H9 (cell line): Measurements from ENCODE around the gene C2orf49. TPM values are rescaled to one million over a fixed set of nuclear protein-coding genes. Genes with fewer than 3 reads are reported as not detected.
A peak's percentile ranks its signal among the peaks of the same experiment; 100 is the strongest.

ENCODE experiments used
- DNase-seq: peaks from one replicate; pipeline ENCODE4 v3.0.0-alpha.2; 2017
- H2AFZ ChIP-seq: one replicate; pipeline ENCODE4 v1.6.1; 2013; ENCODE audit warnings: mild to moderate bottlenecking, low read length, control low read depth, moderate library complexity
- H2AK5ac ChIP-seq: 2 replicates; pipeline ENCODE4 v1.6.1; 2013; ENCODE audit warnings: low read length, control low read depth, mixed read lengths; ENCODE audit not compliant: insufficient read length
- H2BK120ac ChIP-seq: one replicate; pipeline ENCODE4 v1.6.1; 2013; ENCODE audit warnings: low read depth, mild to moderate bottlenecking, low read length, control low read depth, inconsistent platforms; ENCODE audit not compliant: poor library complexity, severe bottlenecking
- H2BK12ac ChIP-seq: 2 replicates; pipeline ENCODE4 v1.6.1; 2013; ENCODE audit warnings: low read length, control low read depth, mixed read lengths, low read depth; ENCODE audit not compliant: insufficient read length
- H2BK15ac ChIP-seq: 2 replicates; pipeline ENCODE4 v1.6.1; 2013; ENCODE audit warnings: low read depth, low read length, control low read depth
- H2BK20ac ChIP-seq: one replicate; pipeline ENCODE4 v1.6.1; 2013; ENCODE audit warnings: low read depth, mild to moderate bottlenecking, low read length, control low read depth, inconsistent platforms; ENCODE audit not compliant: poor library complexity, severe bottlenecking
- H2BK5ac ChIP-seq: 2 replicates; pipeline ENCODE4 v1.6.1; 2013; ENCODE audit warnings: low read length, control low read depth, mixed read lengths; ENCODE audit not compliant: insufficient read length
- H3K14ac ChIP-seq: 2 replicates; pipeline ENCODE4 v1.6.1; 2013; ENCODE audit warnings: low read length, control low read depth; ENCODE audit not compliant: insufficient read depth
- H3K18ac ChIP-seq: 2 replicates; pipeline ENCODE4 v1.6.1; 2013; ENCODE audit warnings: low read depth, mild to moderate bottlenecking, mixed read lengths, low read length, control low read depth; ENCODE audit not compliant: insufficient read length
- H3K23ac ChIP-seq: 2 replicates; pipeline ENCODE4 v1.6.1; 2013; ENCODE audit warnings: low read length, control low read depth, mixed read lengths, low read depth; ENCODE audit not compliant: insufficient read length
- H3K23me2 ChIP-seq: 2 replicates; pipeline ENCODE4 v1.6.1; 2013; ENCODE audit warnings: low read depth, mild to moderate bottlenecking, mixed read lengths, low read length, control low read depth; ENCODE audit not compliant: insufficient read length, poor library complexity, severe bottlenecking
- H3K27ac ChIP-seq: 2 replicates; pipeline ENCODE4 v1.5.1; 2013; ENCODE audit warnings: low read length, control low read depth, mixed read lengths, low read depth; ENCODE audit not compliant: insufficient read length
- H3K27me3 ChIP-seq: 2 replicates; pipeline ENCODE4 v1.6.1; 2013; ENCODE audit warnings: low read length, control low read depth, inconsistent platforms; ENCODE audit not compliant: insufficient read depth
- H3K4ac ChIP-seq: 2 replicates; pipeline ENCODE4 v1.6.1; 2013; ENCODE audit warnings: low read depth, mild to moderate bottlenecking, control low read depth, inconsistent platforms, low read length, moderate library complexity
- H3K4me1 ChIP-seq: 2 replicates; pipeline ENCODE4 v1.6.1; 2013; ENCODE audit warnings: low read length, control low read depth, inconsistent platforms; ENCODE audit not compliant: insufficient read depth
- H3K4me2 ChIP-seq: 2 replicates; pipeline ENCODE4 v1.6.1; 2013; ENCODE audit warnings: low read length, control low read depth, mixed read lengths; ENCODE audit not compliant: insufficient read length, insufficient read depth
- H3K56ac ChIP-seq: 2 replicates; pipeline ENCODE4 v1.6.1; 2013; ENCODE audit warnings: low read depth, mild to moderate bottlenecking, mixed read lengths, low read length, control low read depth; ENCODE audit not compliant: insufficient read length
- H3K79me1 ChIP-seq: 2 replicates; pipeline ENCODE4 v1.6.1; 2013; ENCODE audit warnings: low read depth, mild to moderate bottlenecking, moderate library complexity, low read length, control low read depth, inconsistent platforms; ENCODE audit not compliant: insufficient read depth, poor library complexity, severe bottlenecking
- H3K79me2 ChIP-seq: 2 replicates; pipeline ENCODE4 v1.6.1; 2013; ENCODE audit warnings: low read length, control low read depth, inconsistent platforms; ENCODE audit not compliant: insufficient read depth
- H3K9ac ChIP-seq: 2 replicates; pipeline ENCODE4 v1.6.1; 2013; ENCODE audit warnings: low read length, control low read depth, mixed read lengths; ENCODE audit not compliant: insufficient read length; ENCODE audit errors: extremely low read depth
- H3K9me3 ChIP-seq: one replicate; pipeline ENCODE4 v1.6.1; 2013; ENCODE audit warnings: low read depth, low read length, inconsistent platforms; ENCODE audit not compliant: control insufficient read depth
- H3T11ph ChIP-seq: one replicate; pipeline ENCODE4 v1.6.1; 2013; ENCODE audit warnings: mild to moderate bottlenecking, low read length, control low read depth, inconsistent platforms
- H4K20me1 ChIP-seq: one replicate; pipeline ENCODE4 v1.6.1; 2013; ENCODE audit not compliant: control insufficient read depth, insufficient read length, insufficient read depth
- H4K5ac ChIP-seq: 2 replicates; pipeline ENCODE4 v1.6.1; 2013; ENCODE audit warnings: low read depth, mild to moderate bottlenecking, mixed read lengths, low read length, control low read depth; ENCODE audit not compliant: insufficient read length
- H4K8ac ChIP-seq: replicated peaks from 2 replicates; pipeline ENCODE4 v1.6.1; 2013; ENCODE audit warnings: low read length, control low read depth, mixed read lengths, low read depth; ENCODE audit not compliant: insufficient read length
- H4K91ac ChIP-seq: 2 replicates; pipeline ENCODE4 v1.6.1; 2013; ENCODE audit warnings: low read depth, mild to moderate bottlenecking, moderate library complexity, mixed read lengths, low read length, control low read depth; ENCODE audit not compliant: insufficient read length
- H3K27ac Mint-ChIP-seq, 3 experiments: 2 replicates in 2 of 3; 3 replicates in 1 of 3; pipeline ENCODE4 v1.8.0; 2020 to 2021; ENCODE audit warnings: mixed read lengths in 3 of 3, mild to moderate bottlenecking in 1 of 3, moderate library complexity in 1 of 3
- H3K27me3 Mint-ChIP-seq: 2 replicates; pipeline ENCODE4 v1.8.0; 2021; ENCODE audit warnings: low read depth, mild to moderate bottlenecking, moderate library complexity, mixed read lengths
- H3K36me3 Mint-ChIP-seq, 3 experiments: 2 replicates in 2 of 3; 3 replicates in 1 of 3; pipeline ENCODE4 v1.8.0; 2020 to 2021; ENCODE audit warnings: low read depth in 3 of 3, mixed read lengths in 3 of 3; ENCODE audit not compliant: insufficient read depth in 1 of 3
- H3K4me1 Mint-ChIP-seq, 2 experiments: 2 replicates each; pipeline ENCODE4 v1.8.0; 2020; ENCODE audit warnings: mixed read lengths in 2 of 2
- H3K4me3 Mint-ChIP-seq, 2 experiments: 2 replicates in 1 of 2; 3 replicates in 1 of 2; pipeline ENCODE4 v1.8.0; 2020 to 2021; ENCODE audit warnings: mild to moderate bottlenecking in 2 of 2, mixed read lengths in 2 of 2, moderate library complexity in 1 of 2
- H3K9me3 Mint-ChIP-seq, 2 experiments: 2 replicates in 1 of 2; 3 replicates in 1 of 2; pipeline ENCODE4 v1.8.0; 2020; ENCODE audit warnings: mild to moderate bottlenecking in 2 of 2, mixed read lengths in 2 of 2, moderate library complexity in 1 of 2
- CTCF ChIP-seq: fragments of 200-600 bp; sonication (generic); conservative IDR thresholded peaks from 3 replicates; pipeline ENCODE4 v1.8.0; 2021; ENCODE audit warnings: antibody characterized with exemption, mild to moderate bottlenecking
- WGBS: extraction: QIAGEN DNeasy Blood & Tissue Kit; methylation state at CpG from one replicate; pipeline ENCODE4 v1.1.7; 2013; ENCODE audit warnings: missing lambda C conversion rate, low lambda C conversion rate, mixed read lengths; ENCODE audit not compliant: insufficient read length; ENCODE audit errors: extremely low coverage; 5-methylcytosine and 5-hydroxymethylcytosine counted together
- total RNA-seq: library from RNA; stranded (reverse); gene quantifications from 2 replicates; pipeline ENCODE4 v1.2.1, GENCODE V29; 2021

The C2orf49 gene
- total RNA-seq, 1 experiment from 2014 or later: 18.8 TPM

DNA sequence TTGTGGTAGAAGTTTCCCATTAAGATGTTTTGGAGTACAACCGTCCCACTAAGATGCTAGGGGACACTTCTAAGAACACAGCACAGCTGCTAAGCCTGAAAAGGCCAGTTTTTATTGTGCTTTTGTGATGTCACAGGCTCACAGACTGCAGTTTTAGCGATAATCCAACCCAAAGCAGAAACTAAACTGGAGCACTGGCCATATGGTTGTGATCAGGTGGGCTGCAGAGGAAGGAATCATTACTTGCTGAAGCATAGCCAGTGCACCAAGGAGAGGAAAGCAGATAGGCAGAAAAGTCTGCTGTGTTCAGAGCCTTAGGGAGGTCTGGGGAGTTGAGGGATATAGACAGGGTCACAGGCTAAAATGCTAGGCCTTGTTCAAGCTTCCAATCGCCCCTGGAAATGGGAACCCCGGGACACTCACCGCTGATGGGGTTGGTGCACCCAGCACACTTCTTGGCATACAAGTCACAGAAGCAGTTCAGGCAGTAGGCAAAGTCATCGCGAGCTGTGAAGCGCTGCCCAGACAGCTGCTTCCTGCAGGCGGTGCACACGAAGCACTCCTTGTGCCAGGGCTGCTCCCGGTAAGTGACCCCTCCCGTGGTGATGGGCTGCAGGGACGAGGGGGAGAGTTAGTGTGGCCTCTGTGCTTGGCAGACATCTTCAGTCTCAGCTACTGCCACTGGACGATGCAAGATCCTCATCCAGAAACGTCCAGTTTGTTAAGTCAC lies 25.7 kb downstream of the C2orf49 start:
- H4K91ac ChIP-seq: no peak overlapping the region
- H2AFZ ChIP-seq: no peak overlapping the region
- H3T11ph ChIP-seq: no peak overlapping the region
- H3K27me3 ChIP-seq: no peaks in the 10 kb centered on the region
- no peak overlapping the region for H3K27ac ChIP-seq
- no peak overlapping the region for H2BK5ac ChIP-seq
- no peaks in the 10 kb centered on the region for H3K4me1 ChIP-seq
- no peaks in the 10 kb centered on the region for H3K79me1 ChIP-seq
- DNase-seq: no peak
- no peak overlapping the region for H3K23ac ChIP-seq
- no peak overlapping the region for H3K4me2 ChIP-seq
- H3K9ac ChIP-seq: no peak overlapping the region
- no peak overlapping the region for H2BK12ac ChIP-seq
- no peaks in the 10 kb centered on the region for H3K27me3 Mint-ChIP-seq
- H4K8ac ChIP-seq: no peak overlapping the region
- no peaks in the 10 kb centered on the region for H3K9me3 Mint-ChIP-seq
- H3K4me1 Mint-ChIP-seq: no peaks in the 10 kb centered on the region
- H2BK20ac ChIP-seq: no peak overlapping the region
- H4K20me1 ChIP-seq: no peaks in the 10 kb centered on the region
- WGBS: no CpG with 5 or more reads among the region's 15 CpGs
- peaks cover 16 to 67% (median 45%) of the 10 kb centered on the region in 3 experiments for H3K36me3 Mint-ChIP-seq
- no peak overlapping the region for H3K56ac ChIP-seq
- H3K4me3 Mint-ChIP-seq: no peak overlapping the region
- H3K23me2 ChIP-seq: no peaks in the 10 kb centered on the region
- H3K9me3 ChIP-seq: no peaks in the 10 kb centered on the region
- peak overlapping the region in 2 of 3 experiments; percentile 9 to 62; a peak in 2 of 7 replicates for H3K27ac Mint-ChIP-seq
- no peak overlapping the region for H3K18ac ChIP-seq
- H3K14ac ChIP-seq: no peak overlapping the region
- H2AK5ac ChIP-seq: no peak overlapping the region
- TF ChIP-seq CTCF: no peak
- H2BK120ac ChIP-seq: no peak overlapping the region
- H2BK15ac ChIP-seq: no peak overlapping the region
- no peak overlapping the region for H3K4ac ChIP-seq
- no peaks in the 10 kb centered on the region for H3K79me2 ChIP-seq
- no peak overlapping the region for H4K5ac ChIP-seq
